ENCODE data around the gene BDH1.
"Not testable (repeated sequence)": the region's sequence is repeated elsewhere in the genome, so short reads cannot be mapped to it uniquely, and the experiment has no call there.

The BDH1 gene

GRCh38 chr3:197520311-197521276 lies 35.2 kb downstream of the BDH1 start:
- DNase-seq (ENCODE audit: low spot score), result no peak
- no peak for TF ChIP-seq CTCF (IDR thresholded peaks at IDR 0.05; ENCODE audit: borderline replicate concordance, control extremely low read depth, extremely low read depth, insufficient read depth, missing control alignments)
- in situ Hi-C loops (cut with MboI; ENCODE audit: low sequenced_read_pairs, unreplicated experiment), result loop anchor here (25.0 kb wide), 2 partner anchors 258 to 533 kb away; no protein-coding TSS in a partner anchor

GRCh38 chr3:197519801-197520211 lies 36.0 kb downstream of the BDH1 start:
- in situ Hi-C loops (cut with MboI; ENCODE audit: low sequenced_read_pairs, unreplicated experiment), result loop anchor here (25.0 kb wide), 2 partner anchors 258 to 533 kb away; no protein-coding TSS in a partner anchor
- no peak for TF ChIP-seq CTCF (IDR thresholded peaks at IDR 0.05; ENCODE audit: borderline replicate concordance, control extremely low read depth, extremely low read depth, insufficient read depth, missing control alignments)
- no peak for DNase-seq (ENCODE audit: low spot score)

GRCh38 chr3:197518881-197519421 lies 36.8 kb downstream of the BDH1 start:
- DNase-seq (ENCODE audit: low spot score), result no peak
- in situ Hi-C loops (cut with MboI; ENCODE audit: low sequenced_read_pairs, unreplicated experiment), result loop anchor here (25.0 kb wide), 2 partner anchors 257 to 532 kb away; no protein-coding TSS in a partner anchor
- no peak for TF ChIP-seq CTCF (IDR thresholded peaks at IDR 0.05; ENCODE audit: borderline replicate concordance, control extremely low read depth, extremely low read depth, insufficient read depth, missing control alignments)

GRCh38 chr3:197517922-197518683 lies 37.7 kb downstream of the BDH1 start:
- DNase-seq (ENCODE audit: low spot score), result not testable (repeated sequence)
- in situ Hi-C loops (cut with MboI; ENCODE audit: low sequenced_read_pairs, unreplicated experiment), result loop anchor here (25.0 kb wide), 2 partner anchors 256 to 531 kb away; no protein-coding TSS in a partner anchor

GRCh38 chr3:197516890-197517606 lies 38.7 kb downstream of the BDH1 start:
- not testable (repeated sequence) for DNase-seq (ENCODE audit: low spot score)

GRCh38 chr3:197516517-197516889 lies 39.3 kb downstream of the BDH1 start:
- in situ Hi-C loops (cut with MboI; ENCODE audit: low sequenced_read_pairs, unreplicated experiment), result loop anchor here (25.0 kb wide), 2 partner anchors 254 to 529 kb away; no protein-coding TSS in a partner anchor
- no peak for DNase-seq (ENCODE audit: low spot score)
- no peak for TF ChIP-seq CTCF (IDR thresholded peaks at IDR 0.05; ENCODE audit: borderline replicate concordance, control extremely low read depth, extremely low read depth, insufficient read depth, missing control alignments)

More at GRCh38 chr3:197516890-197517606, 38.7 kb downstream of the BDH1 start:
- in situ Hi-C loops (cut with MboI; ENCODE audit: low sequenced_read_pairs, unreplicated experiment), result loop anchor here (25.0 kb wide), 2 partner anchors 255 to 530 kb away; no protein-coding TSS in a partner anchor

Data from GM13976 (cell line).